HFFc6 (cell line): ENCODE data around the gene PYCARD. TPM values are rescaled to one million over a fixed set of nuclear protein-coding genes. Genes with fewer than 3 reads are reported as not detected.

Experiments
- DNase-seq: peaks from one replicate; pipeline ENCODE4 v3.0.0-alpha.2; 2018
- H3K27ac Mint-ChIP-seq: 2 replicates; pipeline ENCODE4 v1.8.0; 2020; ENCODE audit warnings: mild to moderate bottlenecking, mixed read lengths
- H3K27me3 Mint-ChIP-seq: 2 replicates; pipeline ENCODE4 v1.8.0; 2021; ENCODE audit warnings: mild to moderate bottlenecking, moderate library complexity, mixed read lengths; ENCODE audit not compliant: insufficient read depth
- H3K36me3 Mint-ChIP-seq: 2 replicates; pipeline ENCODE4 v1.8.0; 2021; ENCODE audit warnings: low read depth, mixed read lengths
- H3K4me1 Mint-ChIP-seq: 2 replicates; pipeline ENCODE4 v1.8.0; 2020; ENCODE audit warnings: low read depth, mixed read lengths
- H3K4me3 Mint-ChIP-seq: 2 replicates; pipeline ENCODE4 v1.8.0; 2020; ENCODE audit warnings: mild to moderate bottlenecking, moderate library complexity, mixed read lengths
- H3K9me3 Mint-ChIP-seq: 2 replicates; pipeline ENCODE4 v1.8.0; 2020; ENCODE audit warnings: mild to moderate bottlenecking, mixed read lengths
- total RNA-seq, 6 experiments: library from RNA; stranded (reverse); fragmentation: NEBNext Ultra II Directional; extraction: Animal tissue kit (Norgen Biotek cat#: 25700); gene quantifications; 2 replicates in 1 of 6; 3 replicates in 5 of 6; pipeline ENCODE4 v1.2.3, GENCODE V29; 2021
- TF ChIP-seq, protein P1 (sequence below): fragments of 200-600 bp; sonication (generic); IDR thresholded peaks from 2 replicates; pipeline ENCODE4 v1.5.0; 2021; ENCODE audit warnings: antibody characterized with exemption, mild to moderate bottlenecking

The PYCARD gene
- total RNA-seq, 6 experiments from 2014 or later, result 13.0 to 23.1 (median 22.5) TPM

DNA sequence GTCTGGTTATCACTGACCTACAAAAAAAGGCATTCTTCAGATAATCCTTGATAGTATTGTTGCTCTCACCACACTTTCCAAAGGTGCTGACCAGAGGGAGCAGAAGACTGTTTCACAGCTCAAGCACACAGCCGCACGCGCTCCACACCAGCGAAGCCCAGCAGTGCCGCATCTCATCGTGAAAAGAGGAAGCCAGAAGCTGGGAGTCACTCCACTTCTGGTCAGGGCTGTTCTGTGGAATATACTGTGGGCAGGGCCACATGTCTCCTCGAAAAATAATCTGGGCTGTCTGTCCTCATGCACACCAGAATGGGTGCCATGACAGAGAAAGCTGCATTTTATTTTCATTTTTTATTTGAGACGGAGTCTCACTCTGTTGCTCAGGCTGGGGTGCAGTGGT is 45.4 kb downstream of the PYCARD start:
- Mint-ChIP-seq H3K36me3 (no peaks in the 10 kb centered on the region), H3K4me1 (peaks cover 6% of the 10 kb centered on the region; the same call in 1 of the 2 replicates)
- TF ChIP-seq, protein P1, sequence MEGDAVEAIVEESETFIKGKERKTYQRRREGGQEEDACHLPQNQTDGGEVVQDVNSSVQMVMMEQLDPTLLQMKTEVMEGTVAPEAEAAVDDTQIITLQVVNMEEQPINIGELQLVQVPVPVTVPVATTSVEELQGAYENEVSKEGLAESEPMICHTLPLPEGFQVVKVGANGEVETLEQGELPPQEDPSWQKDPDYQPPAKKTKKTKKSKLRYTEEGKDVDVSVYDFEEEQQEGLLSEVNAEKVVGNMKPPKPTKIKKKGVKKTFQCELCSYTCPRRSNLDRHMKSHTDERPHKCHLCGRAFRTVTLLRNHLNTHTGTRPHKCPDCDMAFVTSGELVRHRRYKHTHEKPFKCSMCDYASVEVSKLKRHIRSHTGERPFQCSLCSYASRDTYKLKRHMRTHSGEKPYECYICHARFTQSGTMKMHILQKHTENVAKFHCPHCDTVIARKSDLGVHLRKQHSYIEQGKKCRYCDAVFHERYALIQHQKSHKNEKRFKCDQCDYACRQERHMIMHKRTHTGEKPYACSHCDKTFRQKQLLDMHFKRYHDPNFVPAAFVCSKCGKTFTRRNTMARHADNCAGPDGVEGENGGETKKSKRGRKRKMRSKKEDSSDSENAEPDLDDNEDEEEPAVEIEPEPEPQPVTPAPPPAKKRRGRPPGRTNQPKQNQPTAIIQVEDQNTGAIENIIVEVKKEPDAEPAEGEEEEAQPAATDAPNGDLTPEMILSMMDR, result no peak

More for the DNA sequence above, 45.4 kb downstream of the PYCARD start:
- H3K27ac Mint-ChIP-seq, result no peak overlapping the region
- H3K4me3 Mint-ChIP-seq, result no peak overlapping the region; the same call in 1 of the 2 replicates
- peaks cover 20% of the 10 kb centered on the region for H3K27me3 Mint-ChIP-seq
- H3K9me3 Mint-ChIP-seq, result no peaks in the 10 kb centered on the region
- DNase-seq, result no peak

Other genes starting within 250 kb of the PYCARD start
- gene SETD1A, start 245.0 kb downstream of the PYCARD start, total RNA-seq, result 10 to 100 TPM; 13.4 to 15.8 (median 14.4) TPM
- 10 to 100 TPM; 15.1 to 24.6 (median 18.6) TPM for gene HSD3B7, start 217.6 kb downstream of the PYCARD start, total RNA-seq
- 1 to 10 TPM; 6.7 to 9.9 (median 7.1) TPM for gene STX1B, start 192.1 kb downstream of the PYCARD start, total RNA-seq
- gene STX4, start 169.2 kb downstream of the PYCARD start, total RNA-seq, result 10 to 100 TPM; 56.3 to 71.2 (median 64.2) TPM
- 10 to 100 TPM; 15.0 to 24.5 (median 17.5) TPM for gene ZNF668, start 128.5 kb downstream of the PYCARD start, total RNA-seq
- gene ZNF646, start 128.3 kb downstream of the PYCARD start, total RNA-seq, result 10 to 100 TPM; 13.0 to 16.3 (median 14.7) TPM
- 1 to 10 TPM in 5 of 6 experiments, under 1 TPM in 1; 0.85 to 2.6 (median 1.4) TPM for gene PRSS53, start 113.8 kb downstream of the PYCARD start, total RNA-seq
- 100 to 1,000 TPM; 123 to 184 (median 130) TPM for gene VKORC1, start 108.0 kb downstream of the PYCARD start, total RNA-seq
- gene BCKDK, start 94.4 kb downstream of the PYCARD start, total RNA-seq, result 10 to 100 TPM; 56.8 to 64.8 (median 59.4) TPM
- gene KAT8, start 85.1 kb downstream of the PYCARD start, total RNA-seq, result 10 to 100 TPM; 28.1 to 31.8 (median 29.6) TPM
- not detected for gene PRSS8, start 67.0 kb downstream of the PYCARD start, total RNA-seq
- under 1 TPM in 4 of 6 experiments, not detected in 2; 0.38 to 0.60 (median 0.47) TPM for gene PRSS36, start 52.7 kb downstream of the PYCARD start, total RNA-seq
- 100 to 1,000 TPM; 275 to 504 (median 422) TPM for gene FUS, start 22.6 kb downstream of the PYCARD start, total RNA-seq
- gene TRIM72, start 11.4 kb upstream of the PYCARD start, total RNA-seq, result under 1 TPM in 1 of 6 experiments, not detected in 5; 0.05 TPM
- not detected for gene PYDC1, start 14.4 kb upstream of the PYCARD start, total RNA-seq
- not detected for gene ITGAM, start 57.2 kb upstream of the PYCARD start, total RNA-seq
- not detected for gene ITGAX, start 152.4 kb upstream of the PYCARD start, total RNA-seq
- gene ITGAD, start 190.6 kb upstream of the PYCARD start, total RNA-seq, result not detected
- not detected for gene COX6A2, start 225.6 kb upstream of the PYCARD start, total RNA-seq
- gene ZNF843, start 240.0 kb upstream of the PYCARD start, total RNA-seq, result under 1 TPM; 0.14 to 0.47 (median 0.23) TPM